ENCODE measurements around the gene STAB2. TPM values are rescaled to one million over a fixed set of nuclear protein-coding genes. Genes with fewer than 3 reads are reported as not detected.

The STAB2 gene
- total and polyA plus RNA-seq, 11 donors: 0.12 to 3.5 (median 0.37) TPM; not detected in 6

DNA sequence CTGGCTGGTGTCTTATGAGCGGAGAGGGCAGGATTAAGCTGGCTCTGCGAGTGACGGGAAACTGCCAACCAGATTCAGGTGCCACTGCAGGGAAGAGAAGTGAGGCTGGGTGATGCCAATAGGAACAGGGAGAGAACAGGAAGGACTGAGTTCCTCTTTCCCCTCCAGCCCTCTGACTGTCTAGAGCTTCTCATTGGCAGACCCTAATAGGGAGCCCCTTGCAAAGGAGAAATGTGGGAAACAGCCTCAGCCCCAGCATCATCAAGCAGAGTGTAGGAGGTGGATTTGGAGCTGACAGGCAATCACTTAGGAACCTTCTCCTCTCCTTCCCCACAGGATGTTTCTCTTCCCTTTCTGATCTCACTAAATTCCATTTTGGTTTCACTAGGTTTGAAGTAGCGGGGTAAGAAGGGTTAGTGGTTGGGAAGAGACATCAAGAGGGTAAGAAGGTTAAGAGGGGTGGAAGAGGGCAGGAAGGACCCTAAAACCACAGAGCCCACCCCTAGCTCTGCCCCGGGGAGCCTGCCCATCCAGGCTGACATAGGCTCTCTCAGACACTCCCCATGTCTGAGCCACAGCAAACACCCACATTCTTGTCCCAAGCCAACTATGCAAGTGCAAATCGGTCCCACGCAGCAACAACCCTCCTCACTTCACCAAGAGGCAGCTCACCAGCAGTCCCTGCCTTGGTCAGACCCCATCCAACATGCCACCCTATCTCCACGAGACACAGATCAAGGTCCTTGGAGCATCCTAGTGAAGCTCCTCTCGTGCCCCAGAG lies 111.1 kb downstream of the STAB2 start:
- 73 to 79% (median 73%) methylated on average over 9 of the region's 9 CpGs for WGBS, 4 donors
- no peak overlapping the region for H3K4me3 ChIP-seq
- ATAC-seq: peak in 2 of 4 donors; percentile 22 to 24
- intact Hi-C loops (cut with DNase I): no loop called here
- TF ChIP-seq POLR2A (IDR thresholded peaks at IDR 0.05): no peak
- TF ChIP-seq, protein P1, sequence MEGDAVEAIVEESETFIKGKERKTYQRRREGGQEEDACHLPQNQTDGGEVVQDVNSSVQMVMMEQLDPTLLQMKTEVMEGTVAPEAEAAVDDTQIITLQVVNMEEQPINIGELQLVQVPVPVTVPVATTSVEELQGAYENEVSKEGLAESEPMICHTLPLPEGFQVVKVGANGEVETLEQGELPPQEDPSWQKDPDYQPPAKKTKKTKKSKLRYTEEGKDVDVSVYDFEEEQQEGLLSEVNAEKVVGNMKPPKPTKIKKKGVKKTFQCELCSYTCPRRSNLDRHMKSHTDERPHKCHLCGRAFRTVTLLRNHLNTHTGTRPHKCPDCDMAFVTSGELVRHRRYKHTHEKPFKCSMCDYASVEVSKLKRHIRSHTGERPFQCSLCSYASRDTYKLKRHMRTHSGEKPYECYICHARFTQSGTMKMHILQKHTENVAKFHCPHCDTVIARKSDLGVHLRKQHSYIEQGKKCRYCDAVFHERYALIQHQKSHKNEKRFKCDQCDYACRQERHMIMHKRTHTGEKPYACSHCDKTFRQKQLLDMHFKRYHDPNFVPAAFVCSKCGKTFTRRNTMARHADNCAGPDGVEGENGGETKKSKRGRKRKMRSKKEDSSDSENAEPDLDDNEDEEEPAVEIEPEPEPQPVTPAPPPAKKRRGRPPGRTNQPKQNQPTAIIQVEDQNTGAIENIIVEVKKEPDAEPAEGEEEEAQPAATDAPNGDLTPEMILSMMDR (IDR thresholded peaks at IDR 0.05): no peak
- peaks cover 0 to 17% (median 0%) of the 10 kb centered on the region in 12 donors for H3K4me1 ChIP-seq
- no peak for DNase-seq
- no peaks in the 10 kb centered on the region for H3K9me3 ChIP-seq
- H3K27me3 ChIP-seq: peaks cover 0 to 6% (median 0%) of the 10 kb centered on the region in 9 donors
- no peaks in the 10 kb centered on the region for H3K36me3 ChIP-seq
- no peak overlapping the region for H3K27ac ChIP-seq

DNA sequence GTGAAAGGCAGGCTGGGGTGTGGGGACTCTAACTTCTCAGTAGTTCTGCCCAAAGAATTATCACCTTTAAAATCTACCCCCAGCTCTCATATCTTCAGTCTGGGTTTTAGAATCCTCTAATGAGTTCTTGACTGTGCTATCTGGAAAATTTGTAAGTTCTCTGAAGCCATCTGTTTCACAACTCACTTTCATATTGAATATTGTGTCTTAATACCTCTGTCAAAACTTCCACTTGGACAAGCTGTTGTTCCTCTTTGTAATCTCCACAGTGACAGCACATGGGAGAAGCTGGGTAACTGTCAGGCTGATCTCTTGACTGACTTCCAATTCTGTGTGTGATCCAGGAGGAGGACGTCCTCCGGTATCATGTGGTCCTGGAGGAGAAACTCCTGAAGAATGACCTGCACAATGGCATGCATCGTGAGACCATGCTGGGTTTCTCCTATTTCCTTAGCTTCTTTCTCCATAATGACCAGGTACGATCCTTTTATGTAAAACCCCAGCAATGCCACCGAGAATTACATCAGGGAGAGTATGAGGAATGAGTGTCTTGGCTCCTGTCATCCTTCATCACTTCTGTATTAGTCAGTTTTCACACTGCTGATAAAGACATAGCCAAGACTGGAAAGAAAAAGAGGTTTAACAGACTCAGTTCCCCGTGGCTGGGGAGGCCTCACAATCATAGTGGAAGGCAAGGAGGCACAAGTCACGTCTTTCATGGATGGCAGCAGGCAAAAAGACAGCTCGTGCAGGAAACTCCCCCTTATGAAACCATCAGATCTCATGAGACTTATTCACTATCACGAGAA lies 111.9 kb downstream of the STAB2 start:
- Histone ChIP-seq H3K36me3 (no peaks in the 10 kb centered on the region), H3K9me3 (no peaks in the 10 kb centered on the region), H3K4me3 (no peak overlapping the region), H3K27ac (no peak overlapping the region), H3K27me3 (peaks cover 0 to 6% (median 0%) of the 10 kb centered on the region in 9 donors), H3K4me1 (peaks cover 0 to 17% (median 0%) of the 10 kb centered on the region in 12 donors)
- TF ChIP-seq, protein P1 (IDR thresholded peaks at IDR 0.05): no peak
- TF ChIP-seq POLR2A (IDR thresholded peaks at IDR 0.05): no peak
- 51 to 60% (median 51%) methylated on average over 9 of the region's 9 CpGs for WGBS, 4 donors
- intact Hi-C loops (cut with DNase I): no loop called here
- DNase-seq (no peak), ATAC-seq (peak in 2 of 4 donors; percentile 63 to 68)

DNA sequence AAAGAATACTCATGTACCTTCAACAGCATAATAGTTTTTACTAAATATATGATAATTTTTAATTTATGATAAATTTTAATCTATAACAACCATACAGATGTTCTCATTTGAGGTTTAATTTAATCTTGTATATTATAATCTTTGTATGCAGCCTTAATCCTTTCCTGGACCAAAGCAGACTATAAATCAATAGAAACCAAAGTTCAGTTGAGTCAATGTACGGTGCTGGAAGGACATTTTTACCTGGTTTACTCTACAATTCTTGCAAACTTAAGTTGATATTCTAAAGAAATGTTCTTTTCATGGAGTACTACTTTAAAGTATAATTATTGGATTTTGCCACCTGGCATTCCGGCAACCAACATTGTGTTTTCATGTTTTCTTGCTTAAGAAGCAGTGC lies 118.0 kb downstream of the STAB2 start:
- 85 to 89% (median 86%) methylated on average over 2 of the region's 2 CpGs for WGBS, 4 donors
- Histone ChIP-seq H3K4me1 (no peaks in the 10 kb centered on the region), H3K27ac (no peak overlapping the region), H3K9me3 (no peaks in the 10 kb centered on the region), H3K27me3 (no peaks in the 10 kb centered on the region), H3K4me3 (no peak overlapping the region), H3K36me3 (no peaks in the 10 kb centered on the region)
- TF ChIP-seq, protein P1 (IDR thresholded peaks at IDR 0.05): no peak
- no peak for TF ChIP-seq POLR2A (IDR thresholded peaks at IDR 0.05)
- no peak for DNase-seq
- ATAC-seq: no peak
- intact Hi-C loops (cut with DNase I): no loop called here

DNA sequence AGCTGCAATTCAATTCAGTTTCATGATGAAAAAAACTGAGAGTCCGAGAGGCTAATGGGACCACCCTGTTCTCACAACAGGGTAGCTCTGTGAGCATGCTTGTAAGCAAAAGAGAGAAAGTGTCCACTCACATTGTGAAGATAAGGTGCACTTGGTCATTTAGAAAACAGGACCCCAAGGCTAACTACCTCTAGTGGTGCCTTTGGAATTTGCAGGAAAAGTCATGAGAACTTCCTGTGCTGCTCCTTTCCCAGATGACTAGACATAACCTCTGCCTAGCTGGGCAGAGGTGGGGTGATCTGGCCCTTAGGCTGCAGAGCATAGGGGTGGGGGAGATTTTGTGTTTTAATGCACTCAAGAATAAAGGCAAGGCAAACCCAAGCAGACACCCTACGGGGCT lies 118.9 kb downstream of the STAB2 start:
- no peak for ATAC-seq
- no peak for TF ChIP-seq POLR2A (IDR thresholded peaks at IDR 0.05)
- TF ChIP-seq, protein P1 (IDR thresholded peaks at IDR 0.05): no peak

More for the DNA sequence above, 118.9 kb downstream of the STAB2 start:
- Histone ChIP-seq H3K27ac (no peak overlapping the region), H3K27me3 (no peaks in the 10 kb centered on the region), H3K9me3 (no peaks in the 10 kb centered on the region), H3K4me3 (no peak overlapping the region), H3K36me3 (no peaks in the 10 kb centered on the region), H3K4me1 (no peaks in the 10 kb centered on the region)
- intact Hi-C loops (cut with DNase I): no loop called here
- 84 to 88% (median 84%) methylated on average over 2 of the region's 2 CpGs for whole genome bisulfite sequencing, 4 donors
- DNase-seq: no peak

Data from heart left ventricle (tissue), 16 donors.